ENCODE results near the gene TRABD2B.

The TRABD2B gene

GRCh38 chr1:47876587-47876963 lies 120.6 kb downstream of the TRABD2B start:
- no peak for TF ChIP-seq ZNF274 (IDR thresholded peaks at IDR 0.05; ENCODE audit: low read depth, low read length)
- no peak overlapping the region for H3K4me3 ChIP-seq (ENCODE audit: low read length)

- no peak overlapping the region for H3K4me3 ChIP-seq (ENCODE audit: low read length)
- no peak for TF ChIP-seq ZNF274 (IDR thresholded peaks at IDR 0.05; ENCODE audit: low read depth, low read length)
Observed at GRCh38 chr1:47875831-47876586, 121.2 kb downstream of the TRABD2B start.

DNA sequence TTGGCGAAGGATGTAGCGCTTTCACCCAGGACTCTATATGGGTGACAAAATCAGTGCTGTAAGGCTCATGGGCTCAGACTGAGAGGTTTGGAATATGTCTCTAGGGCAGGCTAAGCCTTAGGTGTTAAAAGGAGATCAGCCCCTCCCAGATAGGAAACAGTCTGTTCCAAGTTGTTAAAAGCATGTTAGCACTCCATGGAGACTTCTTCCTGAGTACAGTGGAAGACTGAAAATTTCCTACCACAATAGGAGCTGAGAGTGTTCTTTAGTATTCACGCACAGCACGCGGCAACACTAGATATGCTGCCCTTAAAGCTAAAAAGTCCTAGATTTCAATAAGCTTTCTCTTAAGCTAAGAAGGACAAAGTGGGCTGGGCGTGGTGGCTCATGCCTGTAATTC lies 122.1 kb downstream of the TRABD2B start:
- TF ChIP-seq ZNF274 (IDR thresholded peaks at IDR 0.05; ENCODE audit: low read depth, low read length), result no peak
- no peak overlapping the region for H3K4me3 ChIP-seq (ENCODE audit: low read length)

DNA sequence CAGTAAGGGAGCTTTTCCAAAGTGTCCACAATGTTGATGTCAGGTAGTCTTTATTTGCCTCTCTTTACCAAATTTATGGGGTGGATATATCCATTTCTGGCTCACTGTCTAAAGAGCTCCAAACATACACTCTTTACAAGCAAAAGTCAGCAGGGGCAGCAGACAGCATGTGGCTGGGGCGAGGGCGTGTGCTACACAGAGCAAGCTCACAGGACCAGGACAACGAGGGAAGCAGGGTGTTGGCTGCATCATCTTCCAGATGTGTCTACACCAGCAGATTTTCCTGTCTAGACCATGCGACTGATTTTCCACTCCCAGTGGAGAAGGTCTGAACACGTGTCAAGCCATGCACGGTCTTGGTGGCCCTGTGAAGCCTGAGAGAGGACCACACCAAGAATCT lies 123.8 kb downstream of the TRABD2B start:
- no peak overlapping the region for H3K4me3 ChIP-seq (ENCODE audit: low read length)
- TF ChIP-seq ZNF274 (IDR thresholded peaks at IDR 0.05; ENCODE audit: low read depth, low read length), result no peak

GRCh38 chr1:47872886-47873285 lies 124.3 kb downstream of the TRABD2B start:
- no peak for TF ChIP-seq ZNF274 (IDR thresholded peaks at IDR 0.05; ENCODE audit: low read depth, low read length)
- H3K4me3 ChIP-seq (ENCODE audit: low read length), result no peak overlapping the region

- TF ChIP-seq ZNF274 (IDR thresholded peaks at IDR 0.05; ENCODE audit: low read depth, low read length), result no peak
- H3K4me3 ChIP-seq (ENCODE audit: low read length), result no peak overlapping the region
Observed at GRCh38 chr1:47871799-47872353, 125.3 kb downstream of the TRABD2B start.

DNA sequence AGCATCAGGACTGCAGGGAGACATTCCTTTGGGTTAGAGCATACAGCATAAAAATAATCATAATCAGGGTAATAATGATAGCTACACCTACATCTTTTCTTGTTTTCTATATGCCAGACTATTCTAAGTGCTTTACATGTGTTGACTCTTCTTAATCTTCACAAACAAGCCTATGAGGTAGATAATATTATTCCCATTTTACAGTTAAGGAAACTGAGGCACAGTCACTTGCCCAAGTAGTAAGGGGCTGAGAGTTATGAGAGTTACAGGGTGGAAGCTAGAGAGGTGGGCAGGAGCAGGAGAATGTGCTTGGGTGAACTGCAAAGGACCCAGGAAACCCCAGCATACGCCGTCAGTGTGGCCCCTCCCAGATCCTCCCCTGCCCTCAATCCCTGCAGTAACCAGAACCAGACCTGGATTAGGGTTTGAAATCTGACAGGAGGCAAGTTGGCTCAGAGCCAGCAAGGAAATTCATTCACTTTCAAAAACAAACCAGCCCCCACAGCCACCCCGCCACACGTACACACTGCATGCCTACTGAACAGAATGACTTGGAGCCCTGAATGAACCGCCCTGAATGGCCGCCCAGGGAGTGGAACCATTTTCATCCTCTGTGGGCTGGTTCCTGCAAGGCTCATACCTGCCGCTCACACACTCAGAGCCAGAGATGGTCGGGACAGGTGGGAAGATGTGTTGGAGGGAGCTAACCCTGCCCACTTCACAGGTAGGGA lies 126.1 kb downstream of the TRABD2B start:
- TF ChIP-seq ZNF274 (IDR thresholded peaks at IDR 0.05; ENCODE audit: low read depth, low read length), result no peak
- H3K4me3 ChIP-seq (ENCODE audit: low read length), result no peak overlapping the region

- H3K4me3 ChIP-seq (ENCODE audit: low read length), result no peak overlapping the region
- no peak for TF ChIP-seq ZNF274 (IDR thresholded peaks at IDR 0.05; ENCODE audit: low read depth, low read length)
Observed at GRCh38 chr1:47870480-47870879, 126.7 kb downstream of the TRABD2B start.

GRCh38 chr1:47868348-47868676 lies 128.9 kb downstream of the TRABD2B start:
- H3K4me3 ChIP-seq (ENCODE audit: low read length), result no peak overlapping the region
- no peak for TF ChIP-seq ZNF274 (IDR thresholded peaks at IDR 0.05; ENCODE audit: low read depth, low read length)

GRCh38 chr1:47867438-47868347 lies 129.5 kb downstream of the TRABD2B start:
- H3K4me3 ChIP-seq (ENCODE audit: low read length), result no peak overlapping the region
- TF ChIP-seq ZNF274 (IDR thresholded peaks at IDR 0.05; ENCODE audit: low read depth, low read length), result no peak

- no peak for TF ChIP-seq ZNF274 (IDR thresholded peaks at IDR 0.05; ENCODE audit: low read depth, low read length)
- no peak overlapping the region for H3K4me3 ChIP-seq (ENCODE audit: low read length)
Observed at GRCh38 chr1:47866601-47867437, 130.4 kb downstream of the TRABD2B start.

- TF ChIP-seq ZNF274 (IDR thresholded peaks at IDR 0.05; ENCODE audit: low read depth, low read length), result no peak
- H3K4me3 ChIP-seq (ENCODE audit: low read length), result no peak overlapping the region
Observed at GRCh38 chr1:47865881-47866535, 131.2 kb downstream of the TRABD2B start.
